NCI-H510A (cell line): ENCODE measurements around the gene EIF1AD.
"Not testable (repeated sequence)": the region's sequence is repeated elsewhere in the genome, so short reads cannot be mapped to it uniquely, and the experiment has no call there.

Source experiments
- DNase-seq: peaks from one replicate; lab custom pipeline; 2025; lab: John Stamatoyannopoulos, UW

EIF1AD gene

DNA sequence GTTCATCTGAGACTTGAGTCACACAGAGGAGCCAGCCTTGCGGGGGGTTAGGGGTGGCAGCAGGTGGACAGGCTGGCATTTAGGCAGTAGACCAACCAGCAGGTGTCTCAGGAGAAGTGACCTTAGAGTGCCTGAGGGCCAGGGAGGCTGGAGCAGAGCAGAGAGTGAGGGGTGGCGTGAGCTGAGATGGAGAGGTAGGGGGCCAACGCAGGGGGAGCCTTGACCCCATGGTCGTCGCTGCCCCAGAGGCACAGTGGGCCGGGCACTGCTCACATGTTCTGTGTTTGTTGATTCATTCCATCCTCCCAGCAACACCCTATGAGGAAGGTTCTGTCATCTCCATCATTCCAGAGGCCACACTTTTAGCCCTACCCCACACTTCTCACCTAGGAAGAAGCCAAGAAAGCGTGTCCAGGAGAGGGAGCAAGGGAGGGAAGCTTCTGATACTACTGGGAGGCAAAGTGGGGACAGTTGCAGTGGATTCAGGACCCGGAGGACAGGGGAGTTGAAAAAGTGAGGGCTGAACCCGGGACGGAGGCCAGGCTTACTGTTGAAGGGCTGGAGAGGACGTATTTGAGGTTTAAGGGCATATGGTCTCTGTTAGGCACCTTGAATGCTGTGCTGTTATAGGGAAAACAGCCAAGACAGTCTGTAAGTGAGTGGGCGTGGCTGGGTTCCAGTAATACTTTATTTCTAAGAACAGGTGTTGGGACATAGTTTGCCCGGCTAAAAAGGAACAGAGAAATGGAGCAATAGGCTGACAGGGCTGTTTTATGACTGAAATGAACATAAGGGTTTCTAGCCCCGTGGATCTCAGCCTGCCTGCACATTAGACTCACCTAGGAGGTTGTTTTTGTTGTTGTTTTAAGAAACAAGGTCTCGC, 33.1 kb downstream of the EIF1AD start:
- DNase-seq = no peak

DNA sequence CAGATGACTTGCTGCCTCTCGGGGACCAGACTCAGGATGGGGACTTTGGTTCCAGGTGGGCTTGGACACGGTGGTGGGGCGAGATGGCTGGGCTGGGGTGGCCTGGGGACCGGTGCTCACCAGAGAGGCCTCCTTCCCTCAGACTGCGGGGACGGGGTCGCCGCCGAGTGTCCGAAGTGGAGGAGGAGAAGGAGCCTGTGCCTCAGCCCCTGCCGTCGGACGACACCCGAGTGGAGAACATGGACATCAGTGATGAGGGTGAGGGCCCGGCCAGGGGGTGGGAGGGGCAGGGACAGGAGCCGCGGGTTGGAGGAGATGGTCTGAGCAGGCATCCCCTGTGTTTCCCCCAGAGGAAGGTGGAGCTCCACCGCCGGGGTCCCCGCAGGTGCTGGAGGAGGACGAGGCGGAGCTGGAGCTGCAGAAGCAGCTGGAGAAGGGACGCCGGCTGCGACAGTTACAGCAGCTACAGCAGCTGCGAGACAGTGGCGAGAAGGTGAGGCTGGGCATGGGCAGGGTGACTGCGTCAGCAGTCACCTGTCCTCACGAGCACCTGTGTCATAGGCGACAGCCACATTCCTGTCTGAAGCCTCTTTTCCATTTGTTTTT, 34.5 kb downstream of the EIF1AD start:
- DNase-seq = no peak

DNA sequence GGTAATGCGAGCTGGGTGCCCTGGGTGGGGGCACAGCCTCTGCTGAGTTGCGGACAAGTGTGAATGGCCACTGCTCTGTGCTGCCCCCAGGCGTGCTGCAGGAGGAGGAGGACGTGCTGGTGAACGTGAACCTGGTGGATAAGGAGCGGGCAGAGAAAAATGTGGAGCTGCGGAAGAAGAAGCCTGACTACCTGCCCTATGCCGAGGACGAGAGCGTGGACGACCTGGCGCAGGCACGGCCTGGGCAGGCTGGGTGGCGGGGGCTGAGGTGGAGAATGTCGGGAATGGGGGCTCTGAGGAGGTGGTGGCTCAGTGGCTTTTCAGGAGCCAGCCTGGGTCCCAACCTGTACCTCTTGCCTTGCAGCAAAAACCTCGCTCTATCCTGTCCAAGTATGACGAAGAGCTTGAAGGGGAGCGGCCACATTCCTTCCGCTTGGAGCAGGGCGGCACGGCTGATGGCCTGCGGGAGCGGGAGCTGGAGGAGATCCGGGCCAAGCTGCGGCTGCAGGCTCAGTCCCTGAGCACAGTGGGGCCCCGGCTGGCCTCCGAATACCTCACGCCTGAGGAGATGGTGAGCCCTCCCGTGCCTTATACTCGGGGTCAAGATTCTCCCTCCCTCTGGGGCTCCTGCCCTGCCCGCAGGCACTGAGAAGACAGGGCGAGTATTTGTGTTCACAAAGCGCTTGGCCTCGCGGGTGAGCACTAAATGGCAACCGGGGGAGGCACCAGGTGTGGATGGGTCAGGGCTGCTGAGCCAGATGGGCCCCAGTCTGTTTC, 35.8 kb downstream of the EIF1AD start:
- no peak for DNase-seq

DNA sequence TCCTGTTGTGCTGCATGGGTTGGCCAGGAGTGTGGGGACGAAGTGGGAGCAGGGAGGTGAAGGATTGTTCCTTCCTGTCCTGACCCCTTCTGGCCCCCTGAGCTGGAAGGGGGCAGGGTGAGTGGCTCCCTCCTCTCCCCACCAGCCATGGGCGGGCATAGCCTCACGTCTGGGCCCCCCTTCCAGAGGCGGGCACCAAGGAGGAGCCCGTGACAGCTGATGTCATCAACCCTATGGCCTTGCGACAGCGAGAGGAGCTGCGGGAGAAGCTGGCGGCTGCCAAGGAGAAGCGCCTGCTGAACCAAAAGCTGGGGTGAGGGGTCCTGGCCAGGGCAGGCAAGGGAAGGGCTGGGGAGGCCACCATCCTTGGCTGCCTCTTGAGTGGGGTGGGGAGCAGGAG, 37.1 kb downstream of the EIF1AD start:
- no peak for DNase-seq

DNA sequence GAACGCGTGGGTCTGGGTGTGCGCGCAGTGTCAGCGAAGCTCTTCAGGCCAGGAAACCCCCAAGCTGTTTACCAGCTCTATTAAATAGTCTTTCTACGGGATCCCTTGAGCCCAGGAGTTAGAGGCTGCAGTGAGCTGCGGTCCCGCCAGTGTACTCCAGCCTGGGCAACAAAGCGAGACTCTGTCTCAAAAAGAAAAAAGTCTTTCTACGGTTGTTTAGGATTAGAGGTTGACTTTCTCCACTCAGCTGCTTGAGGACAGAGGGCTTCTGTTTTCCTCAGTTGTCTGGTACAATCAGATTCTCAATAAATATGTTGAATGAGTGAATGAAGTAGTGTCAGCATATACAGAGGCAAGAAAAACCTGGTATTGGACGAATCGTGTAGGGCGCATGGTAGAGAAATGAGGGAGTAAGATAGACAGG, 39.8 kb downstream of the EIF1AD start:
- no peak for DNase-seq

DNA sequence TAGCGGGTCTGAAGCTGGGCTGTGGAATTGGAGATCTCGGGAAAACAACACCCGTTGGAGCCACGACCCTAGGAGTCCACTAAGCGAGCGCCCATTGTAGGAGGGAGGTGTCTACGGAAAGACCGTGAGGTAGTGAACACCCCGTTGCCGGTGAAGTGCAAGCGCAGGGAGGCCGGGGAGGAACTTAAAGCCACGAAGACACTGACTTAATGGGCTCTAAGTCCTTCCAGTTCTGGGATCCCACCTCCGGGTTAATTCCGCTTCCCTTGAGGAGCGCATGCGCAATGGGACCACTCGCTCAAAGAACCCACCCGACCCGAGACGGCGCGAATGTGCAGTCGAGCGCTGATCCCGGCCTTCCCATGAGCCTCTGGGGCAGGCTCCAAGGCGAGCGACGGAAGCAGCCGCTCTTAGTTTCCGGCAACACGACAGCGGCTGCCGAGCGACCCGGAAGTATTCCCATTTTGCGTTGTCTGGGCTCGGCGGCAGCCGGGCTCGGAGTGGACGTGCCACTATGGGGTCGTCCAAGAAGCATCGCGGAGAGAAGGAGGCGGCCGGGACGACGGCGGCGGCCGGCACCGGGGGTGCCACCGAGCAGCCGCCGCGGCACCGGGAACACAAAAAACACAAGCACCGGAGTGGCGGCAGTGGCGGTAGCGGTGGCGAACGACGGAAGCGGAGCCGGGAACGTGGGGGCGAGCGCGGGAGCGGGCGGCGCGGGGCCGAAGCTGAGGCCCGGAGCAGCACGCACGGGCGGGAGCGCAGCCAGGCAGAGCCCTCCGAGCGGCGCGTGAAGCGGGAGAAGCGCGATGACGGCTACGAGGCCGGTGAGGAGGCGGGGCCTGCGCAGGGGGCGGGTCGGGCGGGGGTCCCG, 40.5 kb downstream of the EIF1AD start, which contains the start of gene SART1:
TSS of gene SART1 (plus strand) at position 468 of the 874 bp plus-strand sequence. CDS start at position 515, 47 bp downstream.
- peak; percentile 96 for DNase-seq

DNA sequence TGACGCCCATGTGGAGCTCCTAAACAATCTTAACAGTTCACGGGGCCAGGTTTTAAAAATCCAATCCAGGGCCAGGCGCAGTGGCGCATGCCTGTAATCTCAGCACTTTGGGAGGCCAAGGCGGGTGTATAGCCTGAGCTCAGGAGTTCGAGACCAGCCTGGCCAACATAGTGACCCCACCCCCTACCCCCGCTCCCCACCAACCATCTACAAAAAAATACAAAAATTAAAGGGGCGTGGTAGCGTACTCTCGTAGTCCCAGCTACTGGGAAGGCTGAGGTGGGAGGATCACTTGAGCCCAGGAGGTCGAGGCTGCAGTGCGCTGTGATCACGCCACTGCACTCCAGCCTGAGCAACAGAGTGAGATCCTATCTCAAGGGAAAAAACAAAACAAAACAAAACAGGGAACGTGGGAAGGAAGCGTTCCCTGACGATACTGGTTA, 41.1 kb downstream of the EIF1AD start:
- no peak for DNase-seq

DNA sequence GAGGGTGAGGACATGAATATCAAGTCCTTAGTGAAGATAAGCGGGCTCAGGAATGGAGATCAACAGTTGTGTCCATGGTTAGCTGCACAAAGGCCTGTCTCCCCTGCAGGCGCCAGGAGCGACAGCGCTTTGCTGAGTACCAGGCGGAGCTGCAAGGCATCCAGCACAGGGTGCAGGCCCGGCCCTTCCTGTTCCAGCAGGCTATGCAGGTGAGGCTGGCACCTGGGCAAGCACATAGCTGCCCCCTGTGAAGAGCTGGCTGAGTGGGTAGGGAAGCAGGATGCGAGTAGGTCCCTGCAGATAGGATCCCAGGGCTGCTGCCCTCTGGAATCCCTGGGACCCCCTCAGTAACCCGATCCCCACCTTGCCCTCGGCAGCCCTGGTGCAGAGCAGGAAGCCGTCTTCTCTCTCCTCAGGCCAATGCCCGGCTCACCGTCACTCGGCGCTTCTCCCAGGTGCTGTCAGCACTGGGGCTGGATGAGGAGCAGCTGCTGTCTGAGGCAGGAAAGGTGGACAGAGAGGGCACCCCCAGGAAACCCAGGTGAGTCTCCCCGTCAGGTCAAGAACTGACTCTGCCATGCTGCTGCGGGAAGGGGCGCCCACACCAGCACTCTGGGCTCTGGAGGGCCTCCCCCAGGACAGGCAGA, 43.1 kb downstream of the EIF1AD start:
- DNase-seq = peak; percentile 34

DNA sequence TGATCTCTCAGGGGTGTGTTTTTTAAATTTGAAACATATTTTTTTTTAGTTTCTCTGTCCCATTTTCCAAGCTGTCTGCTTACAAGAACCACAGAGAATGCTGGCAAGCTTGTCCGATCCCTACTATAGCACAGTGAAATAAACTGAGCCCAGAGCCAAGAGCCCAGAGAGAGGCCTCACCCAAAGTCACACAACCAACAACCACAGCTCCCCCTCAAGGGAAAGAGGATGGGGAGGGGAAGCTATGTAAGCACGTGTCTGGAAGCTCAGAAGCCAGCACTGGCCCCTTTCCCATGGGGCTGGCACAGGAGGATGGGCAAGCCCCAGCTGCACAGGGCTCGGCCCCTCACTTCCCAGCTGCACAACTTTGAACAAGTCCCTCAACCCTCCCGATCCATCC, 43.7 kb downstream of the EIF1AD start:
- no peak for DNase-seq

DNA sequence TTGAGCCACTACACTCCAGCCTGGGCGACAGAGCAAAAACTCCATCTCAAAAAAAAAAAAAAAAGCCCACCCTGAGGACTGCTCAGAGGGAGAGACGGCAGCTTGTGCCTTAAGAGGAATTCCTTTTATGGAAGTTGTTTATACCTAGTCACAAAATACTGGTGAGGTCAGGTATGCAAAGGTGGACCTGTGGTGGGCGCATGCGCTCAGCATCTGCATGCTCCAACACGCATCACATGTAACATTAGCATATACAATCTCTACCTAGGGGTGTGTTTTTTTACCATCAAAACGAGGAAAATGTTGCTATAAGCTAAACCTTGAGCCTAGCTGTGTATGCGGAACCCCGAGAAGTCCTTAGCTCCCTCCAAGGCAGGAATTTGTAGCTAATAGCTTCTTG, 47.2 kb downstream of the EIF1AD start:
- no peak for DNase-seq

DNA sequence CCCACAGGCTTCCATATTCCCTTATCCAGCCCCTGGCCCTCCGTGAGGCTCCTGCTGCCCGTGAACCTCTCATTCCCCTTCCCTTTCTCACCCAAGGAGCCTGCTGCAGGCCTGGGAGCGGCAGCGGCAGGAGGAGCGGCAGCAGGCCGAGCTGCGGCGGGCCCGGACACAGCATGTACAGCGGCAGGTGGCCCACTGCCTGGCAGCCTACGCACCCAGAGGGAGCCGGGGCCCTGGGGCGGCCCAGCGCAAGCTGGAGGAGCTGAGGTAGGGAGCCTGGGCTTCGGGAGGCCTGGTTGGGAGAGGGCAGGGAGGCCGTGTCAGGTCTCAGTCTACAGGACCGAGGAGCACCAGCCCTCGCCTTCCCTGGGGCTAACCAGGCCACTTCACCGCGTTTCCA, 48.5 kb downstream of the EIF1AD start:
- no peak for DNase-seq

DNA sequence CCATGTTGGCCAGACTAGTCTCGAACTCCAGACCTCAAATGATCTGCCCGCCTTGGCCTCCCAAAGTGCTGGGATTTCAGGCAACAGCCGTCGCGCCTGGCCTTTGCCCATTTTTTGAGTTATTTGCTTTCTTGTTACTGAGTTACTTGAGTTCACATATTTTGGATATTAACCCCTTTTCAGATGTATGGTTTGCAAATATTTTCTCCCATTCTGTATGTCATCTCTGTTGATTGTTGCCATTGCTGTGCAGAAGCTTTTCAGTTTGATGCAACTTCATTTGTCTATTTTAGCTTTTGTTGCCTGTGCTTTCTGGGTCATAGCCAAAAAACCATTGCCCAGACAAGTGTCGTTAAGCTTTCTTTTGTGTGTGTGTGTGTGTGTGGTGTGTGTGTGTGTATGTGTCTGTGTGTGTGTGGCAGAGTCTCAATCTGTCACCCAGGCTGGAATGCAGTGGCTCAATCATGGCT, 49.9 kb downstream of the EIF1AD start:
- no peak for DNase-seq

DNA sequence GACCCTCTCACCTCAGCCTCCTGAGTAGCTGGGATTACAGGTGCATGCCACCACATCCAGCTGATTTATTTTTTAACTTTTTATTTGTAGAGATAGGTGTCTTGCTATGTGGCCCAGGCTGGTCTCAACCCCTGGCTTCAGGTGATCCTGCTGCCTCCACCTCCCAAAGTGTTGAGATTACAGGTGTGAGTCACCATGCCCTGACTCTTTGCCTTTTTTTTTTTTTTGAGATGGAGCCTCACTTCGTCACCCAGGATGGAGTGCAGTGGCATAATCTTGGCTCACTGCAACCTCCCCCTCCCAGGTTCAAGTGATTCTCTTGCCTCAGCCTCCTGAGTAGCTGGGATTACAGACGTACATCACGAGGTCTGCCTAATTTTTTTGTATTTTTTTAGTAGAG, 50.3 kb downstream of the EIF1AD start:
- DNase-seq = not testable (repeated sequence)

DNA sequence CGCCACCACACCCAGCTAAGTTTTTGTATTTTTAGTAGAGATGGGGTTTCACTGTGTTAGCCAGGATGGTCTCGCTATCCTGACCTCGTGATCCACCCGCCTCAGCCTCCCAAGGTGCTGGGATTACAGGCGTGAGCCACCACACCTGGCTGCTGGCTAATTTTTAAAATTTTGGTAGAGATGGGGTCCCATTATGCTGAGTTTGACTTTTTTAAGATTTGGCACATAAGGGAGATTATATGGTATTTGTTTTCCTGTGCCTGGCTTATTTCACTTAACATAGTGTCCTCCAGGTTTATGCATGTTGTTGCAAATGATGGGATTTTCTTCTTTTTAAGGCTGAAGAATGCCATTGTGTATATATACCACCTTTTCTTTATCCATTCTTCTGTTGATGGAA, 51.2 kb downstream of the EIF1AD start:
- DNase-seq = not testable (repeated sequence)

DNA sequence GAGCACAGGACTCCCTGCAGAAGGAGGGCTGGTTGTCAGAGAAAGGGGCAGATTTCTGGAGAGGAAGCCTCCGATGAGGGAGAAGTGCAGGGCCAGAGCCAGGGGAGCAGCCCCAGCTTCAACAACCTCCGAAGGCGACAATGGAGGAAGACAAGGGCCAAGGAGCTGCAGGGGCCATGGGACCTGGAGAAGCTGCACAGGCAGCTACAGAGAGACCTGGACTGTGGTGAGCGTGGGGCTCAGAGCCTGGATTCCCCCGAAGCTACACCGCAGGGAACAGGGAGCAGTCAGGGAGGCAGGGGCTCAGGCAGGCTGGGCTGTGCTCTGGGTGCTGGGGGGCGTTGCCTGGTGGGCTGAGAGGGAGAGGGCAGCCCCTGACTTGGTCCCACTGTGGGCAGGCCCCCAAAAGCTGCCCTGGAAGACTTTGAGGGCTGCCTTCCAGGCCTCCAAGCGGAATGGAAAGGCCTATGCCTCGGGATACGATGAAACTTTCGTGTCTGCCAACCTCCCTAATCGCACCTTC, 54.3 kb downstream of the EIF1AD start:
- DNase-seq = no peak

DNA sequence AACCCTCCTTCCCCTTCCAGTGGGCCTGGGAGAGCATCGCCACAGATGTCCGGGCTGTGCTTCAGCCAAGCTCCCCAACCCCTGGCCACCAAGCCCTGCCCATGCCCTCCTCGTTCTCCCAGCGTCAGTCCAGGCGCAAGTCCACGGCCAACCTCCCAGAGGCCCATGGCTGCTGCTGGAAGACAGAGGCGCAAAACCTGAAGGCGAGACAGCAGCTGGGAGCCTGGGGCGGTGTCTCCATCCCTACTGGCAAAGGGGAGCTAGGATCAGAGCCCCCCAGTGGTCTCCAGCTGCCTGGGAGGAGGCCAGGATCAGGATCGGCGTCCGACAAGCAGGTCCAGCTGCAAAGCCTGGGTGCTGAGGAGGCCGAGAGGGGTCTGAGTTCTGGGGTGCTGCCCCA, 54.8 kb downstream of the EIF1AD start:
- no peak for DNase-seq

DNA sequence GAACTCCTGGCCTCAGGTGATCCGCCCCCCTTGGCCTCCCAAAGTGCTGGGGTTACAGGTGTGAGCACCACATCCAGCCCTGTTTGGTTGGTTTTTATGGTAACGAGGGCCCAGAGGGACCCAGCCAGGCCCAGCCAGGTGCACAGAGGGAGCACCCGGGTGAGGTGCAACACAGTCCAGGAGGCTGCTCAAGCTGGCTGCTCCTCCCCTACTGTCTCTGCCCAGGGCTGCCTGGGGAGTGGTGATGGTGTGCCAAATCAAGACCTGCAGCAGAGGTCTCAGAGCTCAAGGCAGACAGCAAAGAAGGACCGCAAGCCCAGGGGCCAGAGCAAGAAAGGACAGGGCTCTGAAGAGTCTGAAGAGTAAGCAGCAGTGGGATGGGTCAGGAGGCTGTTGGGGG, 55.3 kb downstream of the EIF1AD start:
- no peak for DNase-seq
